HepG2 (cell line): ENCODE measurements around the gene PCSK5. TPM values are rescaled to one million over a fixed set of nuclear protein-coding genes. Genes with fewer than 3 reads are reported as not detected.

Experiments used
- ARID5B ChIP-seq: IDR thresholded peaks from 2 replicates; pipeline ENCODE4 v1.4.0; 2020; ENCODE audit warnings: mild to moderate bottlenecking, missing genetic modification reagents
- CTCF ChIP-seq: sonication (generic); formaldehyde crosslinking; IDR thresholded peaks from 2 replicates; pipeline ENCODE4 v1.5.0; 2020; ENCODE audit warnings: mild to moderate bottlenecking, missing genetic modification reagents, moderate library complexity
- DMAP1 ChIP-seq: IDR thresholded peaks from 2 replicates; pipeline ENCODE4 v1.6.1; 2016
- FOXM1 ChIP-seq: sonication (generic); formaldehyde crosslinking; IDR thresholded peaks from 2 replicates; pipeline ENCODE4 v1.5.0; 2020; ENCODE audit warnings: missing genetic modification reagents
- GABPB1 ChIP-seq: IDR thresholded peaks from 2 replicates; pipeline ENCODE4 v1.6.1; 2016; ENCODE audit warnings: mild to moderate bottlenecking, missing genetic modification reagents, moderate library complexity, missing compliant biosample characterization
- GATA4 ChIP-seq: sonication (generic); IDR thresholded peaks from 2 replicates; pipeline ENCODE4 v1.6.1; 2016; ENCODE audit warnings: antibody characterized with exemption, low read depth, borderline replicate concordance
- JUNB ChIP-seq: sonication (generic); formaldehyde crosslinking; IDR thresholded peaks from 2 replicates; pipeline ENCODE4 v1.8.0; 2022; ENCODE audit warnings: missing genetic modification reagents, mild to moderate bottlenecking, borderline replicate concordance
- KMT2A ChIP-seq: sonication (generic); formaldehyde crosslinking; IDR thresholded peaks from 2 replicates; pipeline ENCODE4 v1.4.0; 2020; ENCODE audit warnings: missing genetic modification reagents
- SALL1 ChIP-seq: sonication (generic); formaldehyde crosslinking; IDR thresholded peaks from 2 replicates; pipeline ENCODE4 v1.8.0; 2022; ENCODE audit warnings: mild to moderate bottlenecking, missing genetic modification reagents
- SPEN ChIP-seq: sonication (generic); formaldehyde crosslinking; IDR thresholded peaks from 2 replicates; pipeline ENCODE4 v1.5.1; 2020; ENCODE audit warnings: low read depth, mild to moderate bottlenecking, missing genetic modification reagents
- XBP1 ChIP-seq: sonication (generic); formaldehyde crosslinking; IDR thresholded peaks from 2 replicates; pipeline ENCODE4 v1.5.0; 2020; ENCODE audit warnings: missing genetic modification reagents
- ZBTB46 ChIP-seq: sonication (generic); formaldehyde crosslinking; IDR thresholded peaks from 2 replicates; pipeline ENCODE4 v1.4.0; 2020; ENCODE audit warnings: mild to moderate bottlenecking, missing genetic modification reagents, borderline replicate concordance
- ZFP90 ChIP-seq: sonication (generic); formaldehyde crosslinking; IDR thresholded peaks from 2 replicates; pipeline ENCODE4 v1.8.0; 2022; ENCODE audit warnings: missing genetic modification reagents, mild to moderate bottlenecking, inconsistent platforms, borderline replicate concordance
- ZNF235 ChIP-seq: sonication (generic); formaldehyde crosslinking; IDR thresholded peaks from 2 replicates; pipeline ENCODE4 v1.8.1; 2023; ENCODE audit warnings: mild to moderate bottlenecking, missing genetic modification reagents, borderline replicate concordance
- ZNF350 ChIP-seq: sonication (generic); formaldehyde crosslinking; IDR thresholded peaks from 2 replicates; pipeline ENCODE4 v1.4.0; 2020; ENCODE audit warnings: mild to moderate bottlenecking, low read depth, missing genetic modification reagents, borderline replicate concordance
- ZNF441 ChIP-seq: sonication (generic); formaldehyde crosslinking; IDR thresholded peaks from 2 replicates; pipeline ENCODE4 v1.7.0; 2021; ENCODE audit warnings: missing genetic modification reagents, borderline replicate concordance
- ZZZ3 ChIP-seq: sonication (generic); formaldehyde crosslinking; IDR thresholded peaks from 2 replicates; pipeline ENCODE4 v1.4.0; 2020; ENCODE audit warnings: missing genetic modification reagents, mild to moderate bottlenecking, borderline replicate concordance
- polyA plus RNA-seq, 8 experiments: library from polyadenylated mRNA; depleted of rRNA in 3 of 8; stranded (reverse) in 7 of 8; unstranded in 1 of 8; fragments of >200 nt; fragmentation: Illumina TruSeq in 4 of 8; extraction: Trizol in 4 of 8; gene quantifications; 2 replicates each; pipeline versions ENCODE4 v1.2.1 to v1.2.3, GENCODE V29; 2011 to 2016; ENCODE audit warnings: low read depth in 4 of 8, missing spikeins in 1 of 8, mixed read lengths in 1 of 8; ENCODE audit not compliant: insufficient read depth in 1 of 8
- total RNA-seq, 5 experiments: library from RNA; depleted of rRNA; stranded (reverse); fragments of >200 nt; fragmentation: Illumina TruSeq; extraction: Trizol; gene quantifications; 2 replicates each; pipeline ENCODE4 v1.2.3, GENCODE V29; 2016; ENCODE audit warnings: low read depth in 1 of 5
- TF ChIP-seq, protein P1 (sequence below): sonication (generic); formaldehyde crosslinking; IDR thresholded peaks from 2 replicates; pipeline ENCODE4 v1.4.0; 2020; ENCODE audit warnings: missing genetic modification reagents

The PCSK5 gene
- total and polyA plus RNA-seq, 2 of the 13 experiments (the other 11 are each of a cell fraction or from before 2014, with no cell fraction given) = 0.55 to 0.66 TPM

GRCh38 chr9:76401580-76402354 is 511.3 kb downstream of the PCSK5 start (continued):
- TF ChIP-seq, protein P1, sequence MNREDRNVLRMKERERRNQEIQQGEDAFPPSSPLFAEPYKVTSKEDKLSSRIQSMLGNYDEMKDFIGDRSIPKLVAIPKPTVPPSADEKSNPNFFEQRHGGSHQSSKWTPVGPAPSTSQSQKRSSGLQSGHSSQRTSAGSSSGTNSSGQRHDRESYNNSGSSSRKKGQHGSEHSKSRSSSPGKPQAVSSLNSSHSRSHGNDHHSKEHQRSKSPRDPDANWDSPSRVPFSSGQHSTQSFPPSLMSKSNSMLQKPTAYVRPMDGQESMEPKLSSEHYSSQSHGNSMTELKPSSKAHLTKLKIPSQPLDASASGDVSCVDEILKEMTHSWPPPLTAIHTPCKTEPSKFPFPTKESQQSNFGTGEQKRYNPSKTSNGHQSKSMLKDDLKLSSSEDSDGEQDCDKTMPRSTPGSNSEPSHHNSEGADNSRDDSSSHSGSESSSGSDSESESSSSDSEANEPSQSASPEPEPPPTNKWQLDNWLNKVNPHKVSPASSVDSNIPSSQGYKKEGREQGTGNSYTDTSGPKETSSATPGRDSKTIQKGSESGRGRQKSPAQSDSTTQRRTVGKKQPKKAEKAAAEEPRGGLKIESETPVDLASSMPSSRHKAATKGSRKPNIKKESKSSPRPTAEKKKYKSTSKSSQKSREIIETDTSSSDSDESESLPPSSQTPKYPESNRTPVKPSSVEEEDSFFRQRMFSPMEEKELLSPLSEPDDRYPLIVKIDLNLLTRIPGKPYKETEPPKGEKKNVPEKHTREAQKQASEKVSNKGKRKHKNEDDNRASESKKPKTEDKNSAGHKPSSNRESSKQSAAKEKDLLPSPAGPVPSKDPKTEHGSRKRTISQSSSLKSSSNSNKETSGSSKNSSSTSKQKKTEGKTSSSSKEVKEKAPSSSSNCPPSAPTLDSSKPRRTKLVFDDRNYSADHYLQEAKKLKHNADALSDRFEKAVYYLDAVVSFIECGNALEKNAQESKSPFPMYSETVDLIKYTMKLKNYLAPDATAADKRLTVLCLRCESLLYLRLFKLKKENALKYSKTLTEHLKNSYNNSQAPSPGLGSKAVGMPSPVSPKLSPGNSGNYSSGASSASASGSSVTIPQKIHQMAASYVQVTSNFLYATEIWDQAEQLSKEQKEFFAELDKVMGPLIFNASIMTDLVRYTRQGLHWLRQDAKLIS (CRISPR knock-in tag) = no peak
- TF ChIP-seq ZNF441 (CRISPR knock-in tag) (no peak), XBP1 (CRISPR knock-in tag) (no peak), SALL1 (CRISPR knock-in tag) (peak; percentile 48; the same call in 1 of the 2 replicates), FOXM1 (CRISPR knock-in tag) (no peak), ARID5B (CRISPR knock-in tag) (peak; percentile 71), ZNF235 (CRISPR knock-in tag) (no peak), CTCF (CRISPR knock-in tag) (peak; percentile 44), JUNB (CRISPR knock-in tag) (no peak), GATA4 (no peak), ZNF350 (CRISPR knock-in tag) (no peak), ZZZ3 (CRISPR knock-in tag) (no peak), KMT2A (CRISPR knock-in tag) (no peak), GABPB1 (CRISPR knock-in tag) (peak; percentile 66), SPEN (CRISPR knock-in tag) (no peak), DMAP1 (CRISPR knock-in tag) (no peak), ZBTB46 (no peak), ZFP90 (CRISPR knock-in tag) (no peak)
